ENCODE data around the gene KRTAP5-3. TPM values are rescaled to one million over a fixed set of nuclear protein-coding genes. Genes with fewer than 3 reads are reported as not detected.

The KRTAP5-3 gene
- total and polyA plus RNA-seq, 2 of the 13 experiments (the other 11 are each of a cell fraction or from before 2014, with no cell fraction given) = not detected

GRCh38 chr11:1639666-1640065, 31.4 kb upstream of the KRTAP5-3 start:
- H3K4me1 ChIP-seq (ENCODE audit: insufficient read depth, low read length) = no peaks in the 10 kb centered on the region
- intact Hi-C loops (cut with micrococcal nuclease; ENCODE audit: unreplicated experiment) (no loop called here), in situ Hi-C loops (cut with HindIII; ENCODE audit: extremely low pct_ligation_motif_present, low pct_unique_long_range_greater_than_20kb) (no loop called here)
- CTCF ChIA-PET (ENCODE audit: low intra/inter-chr PET ratio, low total read pairs) = interaction anchor here (1.1 to 1.5 kb wide), 3 partner anchors 243 to 516 kb away, joined by 5 to 10 read pairs (median 6); no protein-coding TSS in a partner anchor
- peaks cover 4 to 59% of the 10 kb centered on the region in 2 experiments for H3K27me3 ChIP-seq (ENCODE audit: control insufficient read depth in 1 of 2, insufficient read depth in 2 of 2, low read length in 2 of 2)
- DNase-seq (ENCODE audit: low spot score) = no peak
- 33% methylated on average over 15 of the region's 15 CpGs for WGBS (ENCODE audit: low lambda C conversion rate)
- no peak overlapping the region for H2AFZ ChIP-seq (ENCODE audit: low read length)
- POLR2A ChIA-PET = interaction anchor here (1.0 kb wide), 1 partner anchor 13 kb away, joined by 3 read pairs; no protein-coding TSS in a partner anchor
- TF ChIP-seq AKAP8 (CRISPR knock-in tag; IDR thresholded peaks at IDR 0.05) = no peak
- no peak for TF ChIP-seq NFE2L2 (IDR thresholded peaks at IDR 0.05; ENCODE audit: low read length)
- no peak for TF ChIP-seq ZC3H13 (CRISPR knock-in tag; IDR thresholded peaks at IDR 0.05)
- TF ChIP-seq, protein P1, sequence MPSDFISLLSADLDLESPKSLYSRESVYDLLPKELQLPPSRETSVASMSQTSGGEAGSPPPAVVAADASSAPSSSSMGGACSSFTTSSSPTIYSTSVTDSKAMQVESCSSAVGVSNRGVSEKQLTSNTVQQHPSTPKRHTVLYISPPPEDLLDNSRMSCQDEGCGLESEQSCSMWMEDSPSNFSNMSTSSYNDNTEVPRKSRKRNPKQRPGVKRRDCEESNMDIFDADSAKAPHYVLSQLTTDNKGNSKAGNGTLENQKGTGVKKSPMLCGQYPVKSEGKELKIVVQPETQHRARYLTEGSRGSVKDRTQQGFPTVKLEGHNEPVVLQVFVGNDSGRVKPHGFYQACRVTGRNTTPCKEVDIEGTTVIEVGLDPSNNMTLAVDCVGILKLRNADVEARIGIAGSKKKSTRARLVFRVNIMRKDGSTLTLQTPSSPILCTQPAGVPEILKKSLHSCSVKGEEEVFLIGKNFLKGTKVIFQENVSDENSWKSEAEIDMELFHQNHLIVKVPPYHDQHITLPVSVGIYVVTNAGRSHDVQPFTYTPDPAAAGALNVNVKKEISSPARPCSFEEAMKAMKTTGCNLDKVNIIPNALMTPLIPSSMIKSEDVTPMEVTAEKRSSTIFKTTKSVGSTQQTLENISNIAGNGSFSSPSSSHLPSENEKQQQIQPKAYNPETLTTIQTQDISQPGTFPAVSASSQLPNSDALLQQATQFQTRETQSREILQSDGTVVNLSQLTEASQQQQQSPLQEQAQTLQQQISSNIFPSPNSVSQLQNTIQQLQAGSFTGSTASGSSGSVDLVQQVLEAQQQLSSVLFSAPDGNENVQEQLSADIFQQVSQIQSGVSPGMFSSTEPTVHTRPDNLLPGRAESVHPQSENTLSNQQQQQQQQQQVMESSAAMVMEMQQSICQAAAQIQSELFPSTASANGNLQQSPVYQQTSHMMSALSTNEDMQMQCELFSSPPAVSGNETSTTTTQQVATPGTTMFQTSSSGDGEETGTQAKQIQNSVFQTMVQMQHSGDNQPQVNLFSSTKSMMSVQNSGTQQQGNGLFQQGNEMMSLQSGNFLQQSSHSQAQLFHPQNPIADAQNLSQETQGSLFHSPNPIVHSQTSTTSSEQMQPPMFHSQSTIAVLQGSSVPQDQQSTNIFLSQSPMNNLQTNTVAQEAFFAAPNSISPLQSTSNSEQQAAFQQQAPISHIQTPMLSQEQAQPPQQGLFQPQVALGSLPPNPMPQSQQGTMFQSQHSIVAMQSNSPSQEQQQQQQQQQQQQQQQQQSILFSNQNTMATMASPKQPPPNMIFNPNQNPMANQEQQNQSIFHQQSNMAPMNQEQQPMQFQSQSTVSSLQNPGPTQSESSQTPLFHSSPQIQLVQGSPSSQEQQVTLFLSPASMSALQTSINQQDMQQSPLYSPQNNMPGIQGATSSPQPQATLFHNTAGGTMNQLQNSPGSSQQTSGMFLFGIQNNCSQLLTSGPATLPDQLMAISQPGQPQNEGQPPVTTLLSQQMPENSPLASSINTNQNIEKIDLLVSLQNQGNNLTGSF (CRISPR knock-in tag; IDR thresholded peaks at IDR 0.05) = no peak
- no peak for TF ChIP-seq ZNF720 (CRISPR knock-in tag; IDR thresholded peaks at IDR 0.05)
- no peak for TF ChIP-seq CHD2 (IDR thresholded peaks at IDR 0.05; ENCODE audit: low read depth, low read length)
- TF ChIP-seq, protein P2, sequence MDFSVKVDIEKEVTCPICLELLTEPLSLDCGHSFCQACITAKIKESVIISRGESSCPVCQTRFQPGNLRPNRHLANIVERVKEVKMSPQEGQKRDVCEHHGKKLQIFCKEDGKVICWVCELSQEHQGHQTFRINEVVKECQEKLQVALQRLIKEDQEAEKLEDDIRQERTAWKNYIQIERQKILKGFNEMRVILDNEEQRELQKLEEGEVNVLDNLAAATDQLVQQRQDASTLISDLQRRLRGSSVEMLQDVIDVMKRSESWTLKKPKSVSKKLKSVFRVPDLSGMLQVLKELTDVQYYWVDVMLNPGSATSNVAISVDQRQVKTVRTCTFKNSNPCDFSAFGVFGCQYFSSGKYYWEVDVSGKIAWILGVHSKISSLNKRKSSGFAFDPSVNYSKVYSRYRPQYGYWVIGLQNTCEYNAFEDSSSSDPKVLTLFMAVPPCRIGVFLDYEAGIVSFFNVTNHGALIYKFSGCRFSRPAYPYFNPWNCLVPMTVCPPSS (IDR thresholded peaks at IDR 0.05) = no peak
- no peak for TF ChIP-seq XRCC5 (optimal IDR thresholded peaks at IDR 0.05; ENCODE audit: low read length)
- TF ChIP-seq, protein P3, sequence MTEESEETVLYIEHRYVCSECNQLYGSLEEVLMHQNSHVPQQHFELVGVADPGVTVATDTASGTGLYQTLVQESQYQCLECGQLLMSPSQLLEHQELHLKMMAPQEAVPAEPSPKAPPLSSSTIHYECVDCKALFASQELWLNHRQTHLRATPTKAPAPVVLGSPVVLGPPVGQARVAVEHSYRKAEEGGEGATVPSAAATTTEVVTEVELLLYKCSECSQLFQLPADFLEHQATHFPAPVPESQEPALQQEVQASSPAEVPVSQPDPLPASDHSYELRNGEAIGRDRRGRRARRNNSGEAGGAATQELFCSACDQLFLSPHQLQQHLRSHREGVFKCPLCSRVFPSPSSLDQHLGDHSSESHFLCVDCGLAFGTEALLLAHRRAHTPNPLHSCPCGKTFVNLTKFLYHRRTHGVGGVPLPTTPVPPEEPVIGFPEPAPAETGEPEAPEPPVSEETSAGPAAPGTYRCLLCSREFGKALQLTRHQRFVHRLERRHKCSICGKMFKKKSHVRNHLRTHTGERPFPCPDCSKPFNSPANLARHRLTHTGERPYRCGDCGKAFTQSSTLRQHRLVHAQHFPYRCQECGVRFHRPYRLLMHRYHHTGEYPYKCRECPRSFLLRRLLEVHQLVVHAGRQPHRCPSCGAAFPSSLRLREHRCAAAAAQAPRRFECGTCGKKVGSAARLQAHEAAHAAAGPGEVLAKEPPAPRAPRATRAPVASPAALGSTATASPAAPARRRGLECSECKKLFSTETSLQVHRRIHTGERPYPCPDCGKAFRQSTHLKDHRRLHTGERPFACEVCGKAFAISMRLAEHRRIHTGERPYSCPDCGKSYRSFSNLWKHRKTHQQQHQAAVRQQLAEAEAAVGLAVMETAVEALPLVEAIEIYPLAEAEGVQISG (CRISPR knock-in tag; IDR thresholded peaks at IDR 0.05) = no peak
- no peak for TF ChIP-seq ETS1 (CRISPR knock-in tag; IDR thresholded peaks at IDR 0.05)
- no peak for TF ChIP-seq TP53 (CRISPR knock-in tag; conservative IDR thresholded peaks at IDR 0.05)
- no peak for TF ChIP-seq ZFP1 (CRISPR knock-in tag; IDR thresholded peaks at IDR 0.05)
- no peak for TF ChIP-seq EED (CRISPR knock-in tag; IDR thresholded peaks at IDR 0.05)
- TF ChIP-seq, protein P4, sequence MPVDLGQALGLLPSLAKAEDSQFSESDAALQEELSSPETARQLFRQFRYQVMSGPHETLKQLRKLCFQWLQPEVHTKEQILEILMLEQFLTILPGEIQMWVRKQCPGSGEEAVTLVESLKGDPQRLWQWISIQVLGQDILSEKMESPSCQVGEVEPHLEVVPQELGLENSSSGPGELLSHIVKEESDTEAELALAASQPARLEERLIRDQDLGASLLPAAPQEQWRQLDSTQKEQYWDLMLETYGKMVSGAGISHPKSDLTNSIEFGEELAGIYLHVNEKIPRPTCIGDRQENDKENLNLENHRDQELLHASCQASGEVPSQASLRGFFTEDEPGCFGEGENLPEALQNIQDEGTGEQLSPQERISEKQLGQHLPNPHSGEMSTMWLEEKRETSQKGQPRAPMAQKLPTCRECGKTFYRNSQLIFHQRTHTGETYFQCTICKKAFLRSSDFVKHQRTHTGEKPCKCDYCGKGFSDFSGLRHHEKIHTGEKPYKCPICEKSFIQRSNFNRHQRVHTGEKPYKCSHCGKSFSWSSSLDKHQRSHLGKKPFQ (CRISPR knock-in tag; IDR thresholded peaks at IDR 0.05; ENCODE audit: insufficient replicate concordance) = no peak
- ATAC-seq = peak; percentile 22; the same call in 1 of the 3 replicates
- H3K4me3 ChIP-seq (replicated peaks in 1 of 3; ENCODE audit: insufficient read depth in 1 of 3, low read depth in 2 of 3, low read length in 3 of 3) = no peak overlapping the region
- BruUV-seq (replicated peaks) = no TSS peak
- no peaks in the 10 kb centered on the region for H4K20me1 ChIP-seq (ENCODE audit: insufficient read depth, low read length)
- H3K79me2 ChIP-seq (ENCODE audit: insufficient read depth, low read length) = no peaks in the 10 kb centered on the region
- no peak for FAIRE-seq
- no peaks in the 10 kb centered on the region for H3K9me3 ChIP-seq (ENCODE audit: low read length)
- H3K9ac ChIP-seq (ENCODE audit: insufficient read depth, low read depth, low read length) = no peak overlapping the region
- no peak overlapping the region for H3K4me2 ChIP-seq (ENCODE audit: low read depth, low read length)
- H3K27ac ChIP-seq (ENCODE audit: extremely low read length, insufficient read depth, low read length) = no peak overlapping the region
- H3K36me3 ChIP-seq (replicated peaks in 1 of 2; ENCODE audit: control insufficient read depth in 1 of 2, insufficient read depth in 2 of 2, low read length in 2 of 2) = no peaks in the 10 kb centered on the region
